GM12891 (cell line): ENCODE results near the gene TAF5.

Source experiments
- PAX5 ChIP-seq: IDR thresholded peaks from 2 replicates; pipeline ENCODE4 v1.6.1; 2011; ENCODE audit warnings: low read length, moderate library complexity, mild to moderate bottlenecking; ENCODE audit not compliant: insufficient read depth, severe bottlenecking
- POLR2A ChIP-seq: IDR thresholded peaks from 2 replicates; pipeline ENCODE4 v1.6.1; 2011; ENCODE audit warnings: low read depth, low read length, control low read depth
- POLR2AphosphoS5 ChIP-seq: IDR thresholded peaks from 2 replicates; pipeline ENCODE4 v1.6.1; 2011; ENCODE audit warnings: low read depth, low read length, control low read depth
- SPI1 ChIP-seq: IDR thresholded peaks from 2 replicates; pipeline ENCODE4 v1.6.1; 2011; ENCODE audit warnings: low read depth, low read length, control low read depth
- TAF1 ChIP-seq: IDR thresholded peaks from 2 replicates; pipeline ENCODE4 v1.6.1; 2011; ENCODE audit warnings: low read depth, low read length, control low read depth

GRCh38 chr10:103336370-103336769, 31.4 kb upstream of the TAF5 start:
- TF ChIP-seq POLR2AphosphoS5 = no peak
- TF ChIP-seq POLR2A = no peak
- TF ChIP-seq TAF1 = no peak
- no peak for TF ChIP-seq PAX5
- TF ChIP-seq SPI1 = no peak
